NCI-H226 (cell line): ENCODE measurements around the gene PRDM16.
"Not testable (repeated sequence)": the region's sequence is repeated elsewhere in the genome, so short reads cannot be mapped to it uniquely, and the experiment has no call there.

Experiments used
- DNase-seq: peaks from one replicate; pipeline ENCODE4 v3.0.0-alpha.2; 2015

PRDM16 gene

GRCh38 chr1:3236955-3237354, 168.0 kb downstream of the PRDM16 start:
- DNase-seq, result no peak

GRCh38 chr1:3237570-3237969, 168.6 kb downstream of the PRDM16 start:
- DNase-seq, result no peak

GRCh38 chr1:3237994-3238702, 169.1 kb downstream of the PRDM16 start:
- no peak for DNase-seq

DNA sequence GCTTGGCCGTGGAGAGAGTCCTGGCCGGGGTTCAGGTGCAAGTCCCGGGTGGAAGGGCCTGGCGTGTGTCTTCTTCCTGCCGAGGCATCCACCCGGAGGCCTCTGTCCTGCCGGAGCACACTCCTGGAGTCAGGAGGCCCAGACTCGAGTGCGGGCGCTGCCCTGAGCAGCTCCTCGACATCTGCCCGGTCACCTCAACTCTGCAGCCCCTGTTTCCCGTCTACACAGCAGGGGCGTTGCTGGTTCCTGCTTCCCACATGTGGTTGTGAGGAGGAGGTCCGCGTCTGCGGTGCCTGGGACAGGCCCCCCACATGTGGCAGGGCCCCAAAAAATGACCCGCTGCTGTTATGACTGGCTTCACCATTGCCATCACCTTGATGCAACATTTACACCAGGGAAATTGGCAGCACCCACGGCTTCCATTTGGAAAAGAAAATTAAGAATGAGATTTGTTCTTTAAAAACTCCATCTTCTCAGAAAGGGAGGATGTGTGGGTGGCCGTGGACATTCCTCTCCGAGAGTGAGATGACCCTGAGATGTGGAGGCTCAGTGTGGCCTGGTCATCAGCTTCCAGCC, 169.8 kb downstream of the PRDM16 start:
- DNase-seq, result no peak

- not testable (repeated sequence) for DNase-seq
These were observed 171.0 kb downstream of the PRDM16 start for GRCh38 chr1:3239991-3240390.

GRCh38 chr1:3240524-3241235, 171.7 kb downstream of the PRDM16 start:
- DNase-seq, result no peak

- DNase-seq, result no peak
These were observed 172.2 kb downstream of the PRDM16 start for GRCh38 chr1:3241236-3241550.

DNA sequence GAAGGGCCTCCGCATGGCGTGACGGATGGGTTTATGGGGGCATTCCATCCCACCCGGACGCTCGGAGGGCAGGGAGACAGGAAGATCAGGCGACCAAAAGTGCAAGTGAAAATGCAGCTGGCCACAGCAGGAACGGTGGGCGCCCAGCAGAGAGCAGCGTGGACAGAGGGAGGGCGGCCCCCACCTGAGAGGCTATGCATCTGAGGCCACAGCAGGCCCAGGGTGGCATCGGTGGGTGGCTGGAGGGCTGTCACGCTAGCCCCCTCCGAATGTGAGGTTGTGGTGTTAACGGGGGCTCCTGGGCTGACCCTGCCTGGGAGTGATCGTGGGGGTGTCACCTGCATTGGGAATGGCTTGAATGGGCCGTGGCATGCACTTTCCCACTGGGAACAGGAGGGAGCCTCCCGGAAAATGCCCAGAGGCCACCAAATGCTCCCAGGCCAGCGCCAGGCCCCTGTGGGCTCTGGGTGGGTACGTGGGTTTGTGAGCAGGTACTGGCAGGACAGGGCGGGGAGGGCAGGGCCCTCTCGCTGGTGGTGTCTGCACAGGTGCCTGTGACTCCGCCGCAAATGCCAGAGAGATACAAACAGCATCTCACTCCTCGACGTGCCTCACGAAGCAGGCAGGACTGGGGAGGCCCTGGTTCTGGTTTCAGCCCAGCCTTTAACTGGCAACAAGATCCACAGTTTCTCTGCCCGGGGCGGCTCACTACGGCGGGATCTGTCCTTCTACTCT, 172.8 kb downstream of the PRDM16 start:
- DNase-seq, result no peak

- DNase-seq, result no peak
These were observed 173.6 kb downstream of the PRDM16 start for GRCh38 chr1:3242408-3243260.

GRCh38 chr1:3243304-3243703, 174.3 kb downstream of the PRDM16 start:
- no peak for DNase-seq

GRCh38 chr1:3244025-3244926, 175.3 kb downstream of the PRDM16 start:
- DNase-seq, result no peak

GRCh38 chr1:3244927-3245315, 175.9 kb downstream of the PRDM16 start:
- no peak for DNase-seq

GRCh38 chr1:3245344-3245743, 176.3 kb downstream of the PRDM16 start:
- DNase-seq, result no peak

GRCh38 chr1:3245768-3246167, 176.8 kb downstream of the PRDM16 start:
- DNase-seq, result no peak

DNA sequence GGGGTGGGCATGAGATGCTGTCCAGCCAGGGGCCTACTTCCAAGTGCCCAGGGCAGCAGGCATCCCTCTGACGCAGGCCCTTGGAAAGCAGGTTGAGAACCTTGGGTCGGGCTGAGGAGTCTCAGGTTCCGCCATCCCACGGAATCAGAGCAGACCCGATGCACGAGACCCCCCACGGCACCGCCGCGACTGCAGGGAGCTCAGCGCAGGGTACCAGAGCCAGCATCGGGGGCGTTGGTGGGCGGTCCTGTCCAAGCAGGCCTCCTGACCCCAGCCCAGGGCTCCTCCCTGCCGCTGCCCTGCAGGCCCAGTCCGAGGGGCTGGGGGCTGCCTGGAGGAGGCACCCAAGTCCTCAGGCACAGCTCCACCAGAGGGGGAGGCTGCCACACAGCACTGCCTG, 177.2 kb downstream of the PRDM16 start:
- no peak for DNase-seq

DNA sequence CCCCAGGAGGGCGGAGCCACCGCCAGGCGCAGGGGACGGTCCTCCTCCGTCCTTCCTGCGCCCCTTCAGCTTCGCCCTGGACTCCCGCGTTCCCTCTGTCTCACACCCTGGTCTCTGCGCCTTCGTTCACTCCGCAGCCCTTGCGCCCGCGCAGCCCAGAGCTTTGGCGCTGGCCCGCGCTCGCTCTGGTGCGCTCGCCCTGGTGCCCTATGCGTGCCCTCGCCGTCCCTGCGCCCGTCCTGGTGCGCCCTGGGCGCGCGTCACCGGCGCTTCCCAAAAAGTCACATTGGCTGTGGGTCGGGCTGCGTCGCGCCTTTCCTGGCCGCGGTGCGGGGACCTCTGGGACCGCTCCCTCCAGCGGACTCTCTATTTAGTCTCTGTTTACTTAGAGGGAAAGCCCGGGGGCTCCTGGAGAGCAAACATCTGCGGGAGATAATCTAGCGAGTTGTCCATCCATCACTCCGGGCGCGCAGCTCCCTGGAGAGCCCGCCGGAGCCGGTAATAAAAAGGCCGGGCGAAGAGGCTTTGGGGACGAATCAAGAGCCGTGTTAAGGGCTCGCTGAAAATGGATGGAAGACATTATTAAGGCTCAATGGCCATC, 178.6 kb downstream of the PRDM16 start:
- DNase-seq, result no peak

DNA sequence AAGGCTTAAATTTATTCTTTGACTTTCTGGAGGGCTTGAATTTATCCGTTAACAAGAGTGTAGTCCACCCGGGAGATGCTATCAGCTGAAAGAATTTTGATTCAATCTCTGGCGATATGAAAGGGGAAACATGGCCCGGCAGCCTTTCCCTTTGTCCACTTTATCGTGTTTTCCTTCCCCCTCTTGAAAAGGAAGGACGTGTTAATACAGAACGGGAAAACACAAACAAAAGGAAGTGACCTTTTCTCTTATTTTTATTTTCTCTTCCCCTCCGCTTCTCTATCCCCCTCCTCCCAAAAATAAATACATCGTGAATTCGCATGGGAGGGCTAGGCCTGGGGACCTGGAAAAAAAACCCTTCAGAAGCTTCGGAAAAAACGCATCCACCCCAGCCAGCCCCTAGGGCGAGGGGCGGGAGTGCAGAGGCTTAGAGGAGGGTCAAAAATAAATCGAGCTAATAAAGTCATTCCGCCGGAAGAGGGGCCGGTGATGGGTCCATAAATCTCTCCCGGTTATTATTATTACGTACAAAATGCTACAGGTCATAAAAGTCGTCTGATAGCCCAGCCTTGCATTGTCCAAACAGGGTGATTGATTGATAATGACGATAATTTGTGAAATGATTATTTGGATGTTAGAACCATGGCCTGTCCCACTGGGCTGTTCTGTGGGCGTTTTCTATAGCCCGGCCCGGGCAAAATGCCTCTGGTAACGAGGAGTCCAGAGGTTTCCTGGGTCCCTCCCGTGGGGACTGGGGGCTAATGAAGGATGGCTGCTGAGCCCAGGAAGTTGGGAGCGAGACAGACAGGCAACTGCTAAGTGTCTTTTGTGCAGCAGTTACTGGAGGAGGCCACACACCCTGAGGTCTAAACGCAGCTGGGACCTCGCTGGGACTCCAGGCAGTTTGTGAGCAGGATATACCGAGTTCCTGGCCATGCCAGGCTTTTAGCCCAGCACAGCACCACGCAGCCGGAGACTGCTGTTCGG, 179.4 kb downstream of the PRDM16 start:
- DNase-seq, result no peak

DNA sequence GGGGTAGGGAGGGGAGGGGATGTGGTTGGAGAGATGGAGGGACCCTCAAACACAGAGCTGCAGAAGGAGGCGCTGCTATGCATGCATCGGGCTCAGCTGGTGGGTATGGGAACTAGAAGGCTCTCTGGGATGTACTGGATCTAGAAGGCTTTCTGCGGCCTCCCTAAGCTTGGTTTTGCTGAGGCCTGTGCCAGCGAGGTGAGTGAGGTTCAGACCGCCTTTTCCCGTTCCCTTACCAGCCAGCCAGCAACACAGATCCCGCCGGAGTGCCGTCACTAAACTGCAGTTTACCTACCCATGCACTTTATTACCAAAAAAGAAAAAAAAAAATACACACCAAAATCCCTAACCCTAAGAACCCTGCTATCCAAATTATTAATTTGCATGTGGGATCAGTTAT, 180.2 kb downstream of the PRDM16 start:
- no peak for DNase-seq

- DNase-seq, result no peak
These were observed 180.9 kb downstream of the PRDM16 start for GRCh38 chr1:3249631-3250501.
